GM18499 (cell line): ENCODE results near the gene PRKACG.
A peak's percentile ranks its signal among the peaks of the same experiment; 100 is the strongest.
"Not testable (repeated sequence)": the region's sequence is repeated elsewhere in the genome, so short reads cannot be mapped to it uniquely, and the experiment has no call there.

ENCODE experiments used
- ATAC-seq: cut with Tn5 transposase; IDR thresholded peaks from one replicate; pipeline ENCODE4 v1.9.1; 2021; ENCODE audit warnings: moderate number of reproducible peaks; ENCODE audit not compliant: insufficient read depth, unreplicated experiment

Gene PRKACG

DNA sequence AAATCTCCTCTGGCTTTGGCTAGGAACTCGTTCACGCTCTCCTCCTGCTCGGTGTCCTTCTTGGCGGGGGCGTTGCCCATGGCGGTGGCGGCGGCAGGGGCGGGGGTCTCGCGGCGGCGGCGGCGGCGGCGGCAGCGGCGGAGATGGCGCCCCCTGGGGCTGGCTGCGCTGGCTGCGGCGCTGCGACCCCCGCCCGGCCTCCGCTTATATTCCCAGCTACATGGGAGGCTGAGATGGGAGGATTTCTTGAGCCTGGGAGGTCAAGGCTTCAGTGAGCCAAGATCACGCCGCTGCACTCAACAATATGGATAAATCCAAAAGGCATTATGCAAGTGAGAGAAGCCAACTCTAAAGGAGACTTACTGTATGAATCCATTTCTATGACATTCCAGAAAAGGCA, at the start of gene PRKACG:
PRKACG (minus strand) TSS at position 101 of the 400 bp plus-strand sequence; CDS start at position 80, 21 bp downstream.
- ATAC-seq, result no peak

DNA sequence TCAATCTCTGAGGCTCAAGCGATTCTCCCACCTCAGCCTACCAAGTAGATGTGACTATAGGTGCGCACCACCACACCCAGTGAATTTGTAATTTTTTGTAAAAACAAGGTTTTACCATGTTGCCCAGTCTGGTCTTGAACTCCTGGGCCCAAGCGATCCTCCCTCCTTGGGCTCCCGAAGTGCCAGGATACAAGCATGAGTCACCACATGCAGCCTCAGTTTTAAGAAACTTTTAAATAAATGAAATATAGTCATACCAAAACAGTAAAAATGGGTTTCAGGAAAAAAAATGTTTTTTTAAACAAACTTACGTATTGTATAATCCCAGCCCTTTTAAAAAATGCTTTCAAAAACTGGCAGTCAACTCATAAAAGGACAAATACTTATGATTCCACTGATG, 48.3 kb upstream of the PRKACG start:
- ATAC-seq, result no peak

DNA sequence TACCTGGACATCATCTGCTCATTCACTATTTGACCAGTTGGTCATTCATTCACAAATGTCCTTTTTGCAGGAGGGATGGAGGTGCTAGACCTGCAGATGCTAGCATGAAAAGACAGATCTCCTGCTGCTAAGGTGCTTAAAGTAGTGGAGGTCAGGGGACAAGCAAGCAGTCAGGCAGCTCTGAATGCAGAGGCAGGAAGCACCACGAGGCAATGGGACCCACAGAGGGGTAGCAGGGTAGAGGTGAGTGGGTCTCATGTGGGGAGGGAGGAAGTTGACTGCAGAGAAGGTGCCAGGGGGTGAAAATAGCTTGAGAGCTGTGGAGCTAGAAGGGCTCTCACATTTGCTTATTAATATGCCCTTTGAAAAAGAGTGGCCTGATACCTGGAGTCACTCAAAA, 46.9 kb upstream of the PRKACG start:
- no peak for ATAC-seq

DNA sequence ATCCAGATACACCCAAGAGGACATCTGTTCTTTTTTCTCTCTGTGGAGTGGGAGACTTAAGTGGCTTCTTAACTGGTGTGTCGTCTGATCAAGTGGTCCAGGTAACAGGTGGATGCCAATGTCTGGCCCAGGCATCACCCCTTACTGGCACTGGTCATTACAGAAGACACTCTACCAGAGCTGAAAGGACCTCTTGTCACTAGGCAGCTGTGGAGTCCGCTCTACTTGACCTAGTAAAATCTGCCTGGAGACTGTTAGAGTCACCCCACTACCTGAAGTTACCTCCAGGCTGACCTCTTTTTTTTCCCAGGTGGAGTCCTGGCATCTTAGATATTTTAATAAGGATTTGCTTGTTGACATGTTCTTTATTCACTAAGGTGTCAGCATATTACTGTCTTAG, 44.2 kb upstream of the PRKACG start:
- no peak for ATAC-seq

DNA sequence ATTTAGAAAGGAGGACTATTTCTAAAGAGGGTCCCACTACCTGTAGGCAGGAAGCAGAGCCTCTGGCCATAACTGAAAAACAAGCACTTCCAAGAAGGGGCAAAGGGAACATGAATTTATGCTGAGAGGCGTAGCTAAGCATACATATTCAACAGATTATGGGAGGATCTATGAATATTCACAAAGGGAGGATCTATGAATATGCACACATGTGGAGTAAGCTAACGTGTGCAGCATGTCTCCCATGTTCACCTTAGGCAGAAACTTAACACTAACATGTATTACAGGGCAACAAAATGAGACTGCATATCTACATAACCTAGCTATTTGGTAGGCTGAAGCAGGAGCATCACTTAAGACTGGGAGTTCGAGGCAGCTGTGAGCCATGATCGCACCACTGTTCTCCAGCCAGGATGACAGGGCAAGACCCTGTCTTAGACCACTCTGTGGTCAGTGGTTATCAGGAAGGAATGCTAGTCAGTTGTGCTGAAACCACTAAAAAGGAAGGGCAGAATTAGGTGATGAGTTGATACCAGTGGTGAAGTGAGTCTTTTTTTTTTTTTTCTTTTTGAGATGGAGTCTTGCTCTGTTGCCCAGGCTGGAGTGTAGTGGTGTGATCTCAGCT, 42.4 kb upstream of the PRKACG start:
- no peak for ATAC-seq

DNA sequence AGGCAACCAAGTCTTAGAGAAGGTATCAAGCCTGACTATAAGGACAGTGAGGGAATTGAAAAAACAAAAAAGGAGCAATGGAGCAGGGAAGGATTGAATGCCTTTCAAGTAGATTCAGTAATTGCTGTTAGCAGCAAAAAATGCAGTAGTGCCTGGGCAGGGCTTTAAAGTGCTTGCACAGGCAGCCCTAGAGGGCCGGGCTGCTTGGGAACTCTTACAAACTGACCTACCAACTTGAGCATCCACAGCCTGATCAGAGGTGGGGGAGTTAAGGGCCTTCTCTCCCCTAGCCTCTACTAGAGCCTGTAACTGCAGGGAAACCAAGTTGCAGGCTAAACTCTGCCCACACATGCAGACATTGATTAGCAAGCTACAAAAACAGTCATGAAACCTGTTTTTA, 41.1 kb upstream of the PRKACG start:
- no peak for ATAC-seq

DNA sequence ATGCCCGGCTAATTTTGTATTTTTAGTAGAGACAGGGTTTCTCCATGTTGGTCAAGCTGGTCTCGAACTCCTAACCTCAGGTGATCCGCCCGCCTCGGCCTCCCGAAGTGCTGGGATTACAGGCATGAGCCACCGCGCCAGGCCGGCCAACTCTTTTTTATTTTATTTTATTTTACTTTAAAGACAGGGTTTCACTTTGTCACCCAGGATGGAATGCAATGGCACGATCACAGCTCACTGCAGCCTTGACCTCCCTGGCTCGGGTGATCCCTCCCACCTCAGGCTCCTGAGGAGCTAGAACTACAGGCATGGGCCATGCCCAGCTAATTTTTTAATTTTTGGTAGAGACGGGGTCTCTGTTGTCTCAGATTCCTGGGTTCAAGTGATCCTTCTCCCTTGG, 37.0 kb upstream of the PRKACG start:
- ATAC-seq, result not testable (repeated sequence)

DNA sequence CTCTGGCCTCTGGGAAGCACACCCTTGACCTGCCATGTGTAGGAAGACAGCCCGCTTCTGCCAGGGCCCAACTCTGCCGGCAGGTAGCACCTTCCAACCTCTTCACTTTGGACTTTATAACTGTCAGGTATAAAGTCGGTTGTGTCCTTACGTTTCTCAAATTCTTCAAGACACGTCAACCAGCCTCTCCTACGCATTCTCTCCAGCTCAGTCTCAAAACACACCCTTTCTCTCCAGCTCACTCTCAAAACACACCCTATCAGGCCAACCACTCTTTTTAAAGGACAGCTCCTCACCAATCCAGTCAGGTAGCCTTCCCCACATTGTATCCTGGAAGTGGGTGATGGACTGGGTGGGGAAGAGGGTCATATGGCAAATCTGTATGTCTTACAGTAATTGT, 35.2 kb upstream of the PRKACG start:
- no peak for ATAC-seq

DNA sequence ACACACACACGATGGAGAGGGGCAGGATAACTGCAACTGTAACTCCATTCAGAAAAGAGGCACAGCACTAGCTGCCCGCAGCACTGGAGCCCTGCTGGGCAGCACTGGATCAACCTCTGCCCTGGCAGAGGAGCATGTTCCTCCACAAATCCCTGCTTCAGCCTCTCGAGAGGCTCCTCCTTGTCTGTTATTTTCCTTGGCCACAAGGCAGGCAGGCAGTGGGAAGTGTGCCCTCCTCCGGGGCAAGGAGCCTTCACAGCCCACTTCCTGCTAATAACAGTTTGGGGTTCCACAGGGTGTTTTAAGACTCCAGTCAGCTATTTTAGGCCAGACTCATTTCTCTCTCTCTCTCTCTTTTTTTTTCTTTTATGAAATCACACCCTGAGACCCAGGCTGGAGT, 33.5 kb upstream of the PRKACG start:
- no peak for ATAC-seq

DNA sequence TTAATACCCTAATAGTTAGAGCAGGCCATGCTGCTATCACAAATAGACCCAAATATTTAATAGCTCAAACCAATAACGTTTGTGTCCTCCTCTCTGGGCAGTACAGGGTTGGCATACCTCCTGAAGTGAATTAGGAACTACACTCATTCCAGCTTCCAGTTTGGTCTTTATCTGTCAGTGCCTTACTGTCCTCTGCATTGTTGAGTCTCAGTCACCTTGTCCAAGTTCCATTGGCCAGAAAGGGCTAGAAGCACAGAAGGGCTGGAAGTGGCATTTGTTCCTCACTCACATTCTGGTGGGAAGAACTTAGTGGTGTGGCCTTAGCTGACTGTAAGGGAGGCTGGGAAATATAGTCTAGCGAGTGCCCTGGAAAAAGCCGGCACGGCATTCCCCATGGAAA, 32.8 kb upstream of the PRKACG start:
- ATAC-seq, result no peak

DNA sequence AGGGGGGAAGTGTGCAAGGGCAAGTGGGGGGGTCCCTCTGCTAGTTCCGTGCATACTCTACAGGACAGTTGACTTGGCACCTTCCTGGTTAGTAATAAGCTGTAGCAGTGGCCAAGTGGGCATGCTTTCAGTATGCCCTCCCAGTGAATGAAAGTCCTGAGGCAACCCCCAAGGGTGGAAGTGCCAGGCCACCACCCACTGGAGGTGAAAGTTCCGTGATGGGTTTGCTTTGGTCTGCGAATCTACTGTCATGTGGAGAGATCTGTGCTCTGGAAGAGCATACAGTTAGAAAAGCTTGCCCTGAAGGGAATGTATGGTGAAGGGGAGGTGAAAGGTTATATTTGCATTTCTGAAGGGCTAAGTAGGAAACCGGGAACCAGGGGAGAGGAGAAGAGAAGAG, 31.9 kb upstream of the PRKACG start:
- ATAC-seq, result no peak

DNA sequence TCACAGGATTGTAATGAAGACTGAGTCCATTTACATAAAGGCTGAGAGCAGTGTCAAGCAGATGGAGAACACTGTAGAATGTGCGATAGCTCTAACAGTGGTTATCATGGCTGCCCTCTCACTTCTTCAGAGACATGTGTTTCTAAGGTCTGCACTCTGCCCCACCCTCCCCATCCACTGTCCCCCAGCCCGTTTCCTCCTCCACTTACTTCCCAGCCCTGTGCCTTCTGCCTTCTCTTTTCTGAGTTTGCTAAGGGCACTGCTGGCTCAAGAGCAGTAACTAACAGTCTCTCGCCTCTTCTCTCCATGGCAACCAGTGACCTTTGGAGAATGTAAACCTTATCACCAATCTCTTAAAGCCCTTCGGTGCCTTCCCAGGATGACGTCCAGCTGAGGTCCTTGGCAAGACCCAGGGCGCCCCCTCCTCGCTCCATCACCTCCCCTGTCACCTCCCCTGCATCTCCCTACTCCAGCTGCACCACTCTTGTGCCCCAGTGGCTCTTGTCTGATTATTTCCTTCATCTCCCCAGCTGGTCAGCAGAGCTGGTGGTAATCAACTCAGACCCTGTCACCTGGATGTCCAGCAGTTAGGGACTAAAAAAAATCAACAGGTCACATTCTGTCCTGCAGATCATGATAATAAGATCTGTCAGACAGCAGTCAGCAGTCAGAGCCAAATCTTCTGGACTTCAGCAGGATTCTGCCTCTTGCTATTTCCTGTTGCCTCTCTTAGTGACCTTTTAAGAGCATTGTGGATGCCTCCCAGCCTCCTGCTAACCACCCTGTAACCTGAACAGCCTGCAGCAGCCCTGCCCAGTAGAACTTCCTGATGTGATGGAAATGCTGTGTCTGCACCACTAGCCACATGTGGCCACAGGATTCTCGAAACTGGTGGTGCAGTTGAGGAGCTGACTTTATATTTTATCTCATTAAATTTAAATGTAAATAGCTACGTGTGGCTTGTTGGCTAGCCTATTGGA, 30.6 kb upstream of the PRKACG start:
- no peak for ATAC-seq

DNA sequence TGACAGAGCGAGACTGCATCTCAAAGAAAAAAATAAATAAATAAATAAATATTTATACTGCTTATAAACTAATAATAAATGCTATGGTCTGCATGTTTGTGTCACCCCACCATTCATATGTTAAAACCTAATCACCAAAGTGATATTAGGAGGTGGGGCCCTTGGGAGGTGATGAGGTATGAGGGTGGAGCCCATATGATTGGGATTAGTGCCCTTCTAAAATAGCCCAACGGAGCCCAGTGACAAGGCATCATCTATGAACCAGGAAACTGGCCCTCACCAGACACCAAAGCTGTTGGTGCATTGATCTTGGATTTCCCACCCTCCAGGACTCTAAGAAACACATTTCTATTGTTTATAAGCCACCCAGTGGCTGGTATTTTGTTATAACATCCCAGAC, 26.7 kb upstream of the PRKACG start:
- no peak for ATAC-seq

DNA sequence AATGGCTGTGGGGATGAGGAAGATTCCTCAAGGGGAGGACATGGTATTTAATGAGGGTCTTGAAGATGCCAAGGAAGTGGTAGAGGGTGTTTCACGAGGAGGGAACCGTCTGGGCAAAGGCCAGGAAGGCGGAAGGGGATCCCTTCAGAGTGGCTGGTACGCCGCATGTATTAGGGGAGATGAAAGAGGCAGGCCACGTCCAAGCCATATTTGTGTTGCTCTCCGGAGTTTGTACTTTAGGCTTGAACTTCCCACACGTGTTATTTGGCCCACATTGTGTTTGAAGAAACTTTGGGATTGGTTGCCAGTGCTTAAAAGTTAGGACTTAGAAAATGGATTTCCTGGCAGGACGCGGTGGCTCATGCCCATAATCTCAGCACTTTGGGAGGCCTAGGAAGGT, 22.9 kb upstream of the PRKACG start:
- no peak for ATAC-seq

DNA sequence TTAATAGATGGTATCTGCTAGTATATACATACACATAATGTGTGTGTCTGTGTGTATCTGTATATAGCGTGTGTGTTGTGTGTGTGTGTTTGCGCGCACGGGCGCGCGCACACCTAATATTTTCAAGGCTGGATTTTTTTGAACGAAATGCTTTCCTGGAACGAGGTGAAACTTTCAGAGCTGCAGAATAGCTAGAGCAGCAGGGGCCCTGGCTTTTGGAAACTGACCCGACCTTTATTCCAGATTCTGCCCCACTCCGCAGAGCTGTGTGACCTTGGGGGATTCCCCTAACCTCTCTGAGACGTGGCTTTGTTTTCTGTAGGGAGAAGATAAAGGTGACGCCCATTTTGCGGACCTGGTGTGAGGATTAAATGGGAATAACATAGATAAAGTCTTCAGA, 22.4 kb upstream of the PRKACG start:
- ATAC-seq, result no peak

DNA sequence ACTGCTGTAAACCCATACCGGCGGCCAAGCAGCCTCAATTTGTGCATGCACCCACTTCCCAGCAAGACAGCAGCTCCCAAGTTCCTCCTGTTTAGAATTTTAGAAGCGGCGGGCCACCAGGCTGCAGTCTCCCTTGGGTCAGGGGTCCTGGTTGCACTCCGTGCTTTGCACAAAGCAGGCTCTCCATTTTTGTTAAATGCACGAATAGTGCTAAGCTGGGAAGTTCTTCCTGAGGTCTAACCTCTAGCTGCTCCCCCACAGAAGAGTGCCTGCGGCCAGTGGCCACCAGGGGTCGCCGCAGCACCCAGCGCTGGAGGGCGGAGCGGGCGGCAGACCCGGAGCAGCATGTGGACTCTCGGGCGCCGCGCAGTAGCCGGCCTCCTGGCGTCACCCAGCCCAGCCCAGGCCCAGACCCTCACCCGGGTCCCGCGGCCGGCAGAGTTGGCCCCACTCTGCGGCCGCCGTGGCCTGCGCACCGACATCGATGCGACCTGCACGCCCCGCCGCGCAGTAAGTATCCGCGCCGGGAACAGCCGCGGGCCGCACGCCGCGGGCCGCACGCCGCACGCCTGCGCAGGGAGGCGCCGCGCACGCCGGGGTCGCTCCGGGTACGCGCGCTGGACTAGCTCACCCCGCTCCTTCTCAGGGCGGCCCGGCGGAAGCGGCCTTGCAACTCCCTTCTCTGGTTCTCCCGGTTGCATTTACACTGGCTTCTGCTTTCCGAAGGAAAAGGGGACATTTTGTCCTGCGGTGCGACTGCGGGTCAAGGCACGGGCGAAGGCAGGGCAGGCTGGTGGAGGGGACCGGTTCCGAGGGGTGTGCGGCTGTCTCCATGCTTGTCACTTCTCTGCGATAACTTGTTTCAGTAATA, 21.8 kb upstream of the PRKACG start, which contains the start of gene FXN:
FXN (plus strand) TSS at position 315 of the 871 bp plus-strand sequence; CDS start at position 346, 31 bp downstream.
- peak; percentile 82 for ATAC-seq

DNA sequence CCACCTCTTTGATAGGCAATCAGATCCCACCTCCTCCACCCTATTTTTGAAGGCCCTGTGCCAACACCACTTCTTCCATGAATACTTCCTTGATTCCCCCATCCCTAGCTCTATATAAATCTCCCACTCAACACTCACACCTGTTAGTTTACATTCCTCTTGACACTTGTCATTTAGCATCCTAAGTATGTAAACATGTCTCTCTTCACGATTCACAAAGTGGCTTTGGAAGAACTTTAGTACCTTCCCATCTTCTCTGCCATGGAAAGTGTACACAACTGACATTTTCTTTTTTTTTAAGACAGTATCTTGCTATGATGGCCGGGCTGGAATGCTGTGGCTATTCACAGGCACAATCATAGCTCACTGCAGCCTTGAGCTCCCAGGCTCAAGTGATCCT, 20.2 kb upstream of the PRKACG start:
- ATAC-seq, result no peak

DNA sequence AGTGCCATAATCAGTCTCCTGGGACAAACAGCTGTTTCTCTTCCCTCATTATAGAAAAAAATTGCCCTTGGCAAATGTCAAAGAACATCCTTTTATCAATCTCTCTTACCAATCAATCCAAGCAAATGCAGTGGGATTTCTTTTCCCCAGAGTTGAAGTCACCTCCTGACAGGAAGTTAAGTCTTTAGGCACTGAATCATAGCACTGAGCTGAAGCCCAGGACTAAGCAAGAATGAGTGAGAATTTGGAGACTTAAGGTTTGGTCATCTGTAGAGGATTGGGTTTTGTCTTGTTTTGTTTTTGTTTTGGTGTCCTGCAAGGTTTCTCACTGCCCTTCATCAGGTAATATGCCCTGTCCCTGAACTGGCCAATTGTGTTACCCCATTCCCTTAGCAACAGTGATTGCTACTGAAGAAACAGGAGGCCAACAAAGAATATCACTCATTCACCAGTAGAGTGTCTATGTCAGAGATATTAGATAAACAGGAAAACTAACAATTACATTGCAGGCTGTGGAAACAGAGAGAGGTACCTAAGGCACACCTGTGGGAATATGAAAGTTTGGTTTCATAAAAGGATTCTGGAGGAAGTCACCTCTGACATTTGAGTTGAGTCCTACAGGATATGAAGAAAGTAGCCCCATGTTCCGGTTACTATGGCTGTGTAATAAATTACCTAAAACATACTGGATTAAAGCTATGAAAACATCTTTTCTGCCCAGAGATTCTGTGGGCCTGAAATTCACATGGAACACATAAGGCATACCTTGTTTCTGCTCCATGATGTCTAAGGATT, 17.1 kb upstream of the PRKACG start:
- ATAC-seq, result no peak

DNA sequence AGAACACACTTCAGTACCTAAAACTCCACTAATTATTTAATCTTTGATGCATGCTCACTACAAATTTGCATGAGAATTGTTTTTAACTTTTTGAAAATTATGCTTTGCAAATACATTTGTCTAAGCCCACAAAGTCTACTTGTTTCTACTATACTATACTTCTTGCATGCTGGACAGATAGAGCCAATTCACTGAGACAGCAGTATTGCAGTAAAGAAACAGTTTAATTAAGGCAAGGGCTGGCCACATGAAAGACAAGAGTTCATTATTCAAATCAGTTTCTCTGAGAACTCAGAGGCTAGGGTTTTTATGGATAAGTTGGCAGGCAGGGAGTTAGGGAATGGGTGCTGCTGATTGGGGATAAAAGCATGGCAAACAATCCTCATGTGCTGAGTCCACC, 15.6 kb upstream of the PRKACG start:
- ATAC-seq, result no peak

DNA sequence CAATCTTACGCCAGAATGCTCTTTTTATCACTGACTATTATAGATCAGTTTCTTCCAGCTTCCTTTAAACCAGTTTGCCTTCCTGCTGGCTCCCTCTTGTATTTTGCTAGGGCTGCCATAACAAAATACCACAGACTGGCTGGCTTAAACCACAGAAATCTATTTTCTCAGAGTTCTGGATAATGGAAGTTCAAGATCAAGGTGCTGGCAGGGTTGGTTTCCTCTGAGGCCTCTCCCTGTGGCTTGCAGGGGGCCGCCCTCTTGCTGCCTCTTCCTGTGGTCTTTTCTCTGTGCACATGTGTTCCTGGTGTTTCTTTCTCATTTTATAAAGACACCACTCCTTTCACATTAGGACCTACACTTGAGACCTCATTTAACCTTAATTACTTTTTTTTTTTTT, 14.8 kb upstream of the PRKACG start:
- no peak for ATAC-seq
